H1 (cell line): ENCODE data around the gene GRAMD1C. TPM values are rescaled to one million over a fixed set of nuclear protein-coding genes. Genes with fewer than 3 reads are reported as not detected.

ENCODE experiments used
- CTCF ChIA-PET: fragments of 300-600 bp; sonication (Branson Sonifier 250); formaldehyde crosslinking; loops from one replicate; lab custom pipeline; 2021; ENCODE audit not compliant: partially characterized antibody; lab: Charles Lee
- POLR2A ChIA-PET: fragments of 300-600 bp; sonication (Branson Sonifier 250); formaldehyde crosslinking; loops from one replicate; lab custom pipeline; 2021; ENCODE audit warnings: inconsistent platforms; ENCODE audit not compliant: partially characterized antibody; lab: Charles Lee
- DNase-seq, 2 experiments: peaks; one replicate each; pipeline versions ENCODE4 v3.0.0 to v3.0.0-alpha.2; 2010 to 2022; ENCODE audit warnings: low spot score in 2 of 2, low read depth in 1 of 2, mixed read lengths in 1 of 2
- FAIRE-seq: peaks from 2 replicates; lab custom pipeline; 2011; peaks lifted over from hg19 to GRCh38; lab: Jason Lieb, UNC
- H2AFZ ChIP-seq: 2 replicates; pipeline ENCODE4 v1.8.1; 2012; ENCODE audit warnings: low read length, inconsistent platforms
- H2AK5ac ChIP-seq: 2 replicates; pipeline ENCODE4 v1.6.1; 2013; ENCODE audit warnings: low read depth, low read length
- H2BK120ac ChIP-seq: replicated peaks from 2 replicates; pipeline ENCODE3; 2013; ENCODE audit warnings: low read depth, low read length, inconsistent platforms
- H2BK12ac ChIP-seq: 2 replicates; pipeline ENCODE4 v1.6.1; 2013; ENCODE audit warnings: low read depth, low read length
- H2BK15ac ChIP-seq: 2 replicates; pipeline ENCODE4 v1.6.1; 2013; ENCODE audit warnings: low read length
- H2BK20ac ChIP-seq: 2 replicates; pipeline ENCODE4 v1.6.1; 2013; ENCODE audit warnings: low read length
- H2BK5ac ChIP-seq: 2 replicates; pipeline ENCODE4 v1.6.1; 2013; ENCODE audit warnings: low read depth, low read length
- H3K14ac ChIP-seq: 2 replicates; pipeline ENCODE4 v1.6.1; 2013; ENCODE audit warnings: inconsistent platforms; ENCODE audit not compliant: insufficient read length
- H3K18ac ChIP-seq: 2 replicates; pipeline ENCODE4 v1.6.1; 2013; ENCODE audit warnings: low read length; ENCODE audit errors: extremely low read depth
- H3K23ac ChIP-seq: 2 replicates; pipeline ENCODE4 v1.6.1; 2013; ENCODE audit warnings: inconsistent platforms; ENCODE audit not compliant: insufficient read length
- H3K23me2 ChIP-seq: 2 replicates; pipeline ENCODE4 v1.6.1; 2013; ENCODE audit warnings: low read depth, low read length
- H3K27ac ChIP-seq: 2 replicates; pipeline ENCODE4 v1.6.1; 2011; ENCODE audit warnings: low read depth, low read length, inconsistent platforms
- H3K27me3 ChIP-seq, 4 experiments: replicated peaks in 1 of 4; 1 replicate in 1 of 4; 2 replicates in 3 of 4; pipeline versions ENCODE4 v1.6.1 to v1.8.1; 2011 to 2013; ENCODE audit warnings: low read length in 3 of 4, mild to moderate bottlenecking in 3 of 4, inconsistent platforms in 2 of 4, mixed read lengths in 2 of 4, moderate library complexity in 1 of 4; ENCODE audit not compliant: control insufficient read depth in 3 of 4, insufficient read depth in 3 of 4; ENCODE audit errors: extremely low read depth in 1 of 4
- H3K36me3 ChIP-seq, 4 experiments: 2 replicates each; pipeline versions ENCODE4 v1.6.1 to v1.8.1; 2011 to 2013; ENCODE audit warnings: mild to moderate bottlenecking in 4 of 4, low read length in 3 of 4, moderate library complexity in 2 of 4, control low read depth in 1 of 4, inconsistent platforms in 1 of 4; ENCODE audit not compliant: insufficient read depth in 4 of 4, control insufficient read depth in 2 of 4
- H3K4ac ChIP-seq: replicated peaks from 2 replicates; pipeline ENCODE3; 2013; ENCODE audit warnings: low read length, low read depth, mixed read lengths, inconsistent platforms; ENCODE audit not compliant: insufficient read length
- H3K4me1 ChIP-seq, 4 experiments: replicated peaks in 1 of 4; 1 replicate in 1 of 4; 2 replicates in 3 of 4; pipeline versions ENCODE4 v1.6.1 to v1.8.1; 2011 to 2013; ENCODE audit warnings: low read length in 3 of 4, inconsistent platforms in 2 of 4, mixed read lengths in 1 of 4; ENCODE audit not compliant: insufficient read depth in 4 of 4, control insufficient read depth in 3 of 4
- H3K4me2 ChIP-seq, 2 experiments: 2 replicates each; pipeline versions ENCODE4 v1.6.1 to v1.8.1; 2011 to 2013; ENCODE audit warnings: low read depth in 2 of 2, low read length in 2 of 2, control low read depth in 1 of 2, inconsistent platforms in 1 of 2, mild to moderate bottlenecking in 1 of 2; ENCODE audit not compliant: insufficient read depth in 1 of 2
- H3K4me3 ChIP-seq, 4 experiments: fragments of 200-600, 300-600 bp in 1 of 4; sonication (generic), shearing (Covaris generic), sonication (Bioruptor Twin) in 1 of 4; 2 replicates each; pipeline versions ENCODE4 v1.5.1 to v1.8.1; 2011 to 2016; ENCODE audit warnings: low read length in 4 of 4, low read depth in 3 of 4, control low read depth in 2 of 4, inconsistent platforms in 2 of 4, mild to moderate bottlenecking in 2 of 4, mixed read lengths in 1 of 4, moderate library complexity in 1 of 4; ENCODE audit not compliant: insufficient read depth in 2 of 4; ENCODE audit errors: extremely low read depth in 1 of 4
- H3K56ac ChIP-seq: replicated peaks from 2 replicates; pipeline ENCODE3; 2013; ENCODE audit warnings: low read depth, mild to moderate bottlenecking, mixed read lengths, low read length, inconsistent platforms; ENCODE audit not compliant: insufficient read length
- H3K79me1 ChIP-seq: 2 replicates; pipeline ENCODE4 v1.6.1; 2013; ENCODE audit warnings: low read depth, low read length, control low read depth
- H3K79me2 ChIP-seq, 2 experiments: 2 replicates each; pipeline versions ENCODE4 v1.6.1 to v1.8.1; 2012 to 2013; ENCODE audit warnings: low read length in 2 of 2, mild to moderate bottlenecking in 2 of 2, inconsistent platforms in 1 of 2; ENCODE audit not compliant: insufficient read depth in 2 of 2, control insufficient read depth in 1 of 2
- H3K9ac ChIP-seq, 4 experiments: replicated peaks in 1 of 4; 1 replicate in 1 of 4; 2 replicates in 3 of 4; pipeline versions ENCODE4 v1.6.1 to v1.8.1; 2011 to 2013; ENCODE audit warnings: low read depth in 3 of 4, low read length in 3 of 4, control low read depth in 2 of 4, mild to moderate bottlenecking in 2 of 4, moderate library complexity in 2 of 4, inconsistent platforms in 1 of 4; ENCODE audit errors: extremely low read depth in 1 of 4
- H3K9me3 ChIP-seq, 2 experiments: 2 replicates each; pipeline versions ENCODE4 v1.6.1 to v1.8.1; 2012 to 2013; ENCODE audit warnings: mild to moderate bottlenecking in 2 of 2, moderate library complexity in 2 of 2, control low read depth in 1 of 2, inconsistent platforms in 1 of 2, low read depth in 1 of 2, low read length in 1 of 2, mixed read lengths in 1 of 2; ENCODE audit not compliant: insufficient read depth in 2 of 2
- H4K20me1 ChIP-seq, 2 experiments: replicated peaks in 1 of 2; 2 replicates each; pipeline versions ENCODE3 to v1.8.1; 2011 to 2013; ENCODE audit warnings: inconsistent platforms in 2 of 2, low read length in 2 of 2, mild to moderate bottlenecking in 1 of 2; ENCODE audit not compliant: insufficient read depth in 2 of 2, control insufficient read depth in 1 of 2
- H4K5ac ChIP-seq: 2 replicates; pipeline ENCODE4 v1.6.1; 2013; ENCODE audit warnings: low read length, low read depth, mixed read lengths, inconsistent platforms; ENCODE audit not compliant: insufficient read length
- H4K8ac ChIP-seq: 2 replicates; pipeline ENCODE4 v1.8.0; 2013; ENCODE audit warnings: mild to moderate bottlenecking, moderate library complexity, low read length, inconsistent platforms; ENCODE audit not compliant: insufficient read depth; ENCODE audit errors: extremely low read depth
- H4K91ac ChIP-seq: replicated peaks from 2 replicates; pipeline ENCODE3; 2013; ENCODE audit warnings: low read length, mixed read lengths, inconsistent platforms; ENCODE audit not compliant: insufficient read length
- ASH2L ChIP-seq: fragments of 200-600, 300-600 bp; sonication (generic); IDR thresholded peaks from one replicate; pipeline ENCODE4 v1.7.1; 2017; ENCODE audit warnings: low read length
- BACH1 ChIP-seq: IDR thresholded peaks from 2 replicates; pipeline ENCODE4 v1.6.1; 2012; ENCODE audit warnings: low read length, improper control_type of control experiment
- BCL11A ChIP-seq, 2 experiments: IDR thresholded peaks; one replicate each; pipeline ENCODE4 v1.6.1; 2011; ENCODE audit warnings: low read depth in 2 of 2, low read length in 2 of 2, mild to moderate bottlenecking in 2 of 2
- BRCA1 ChIP-seq: IDR thresholded peaks from 2 replicates; pipeline ENCODE4 v1.6.1; 2012; ENCODE audit warnings: low read depth, low read length, improper control_type of control experiment
- CTBP2 ChIP-seq: IDR thresholded peaks from 2 replicates; pipeline ENCODE4 v1.7.0; 2011; ENCODE audit warnings: borderline replicate concordance, mild to moderate bottlenecking, moderate library complexity, mixed read lengths, low read length; ENCODE audit not compliant: insufficient read depth, insufficient read length
- HDAC6 ChIP-seq: IDR thresholded peaks from one replicate; pipeline ENCODE4 v1.7.1; 2012; ENCODE audit warnings: low read depth, mild to moderate bottlenecking, inconsistent platforms, low read length, moderate library complexity
- KDM5A ChIP-seq: fragments of 200-600 bp; IDR thresholded peaks from 2 replicates; pipeline ENCODE4 v1.7.1; 2012; ENCODE audit warnings: mild to moderate bottlenecking, low read length, inconsistent platforms, mixed read lengths
- MAFK ChIP-seq: IDR thresholded peaks from 2 replicates; pipeline ENCODE4 v1.6.1; 2012; ENCODE audit warnings: low read depth, mild to moderate bottlenecking, improper control_type of control experiment, low read length
- POLR2AphosphoS5 ChIP-seq: IDR thresholded peaks from 2 replicates; pipeline ENCODE4 v1.6.1; 2011; ENCODE audit warnings: low read depth, low read length
- TAF1 ChIP-seq: IDR thresholded peaks from 2 replicates; pipeline ENCODE4 v1.6.1; 2011; ENCODE audit warnings: mild to moderate bottlenecking, low read depth, low read length
- TEAD4 ChIP-seq: IDR thresholded peaks from 2 replicates; pipeline ENCODE4 v1.6.1; 2012; ENCODE audit warnings: low read depth, low read length, inconsistent platforms, mixed read lengths
- ZNF274 ChIP-seq: IDR thresholded peaks from 2 replicates; pipeline ENCODE4 v1.7.0; 2012; ENCODE audit warnings: low read length, borderline replicate concordance; ENCODE audit errors: extremely low read depth
- WGBS, 2 experiments: shearing (Covaris generic) in 1 of 2; methylation state at CpG; one replicate each; pipeline versions ENCODE4 v1.1.6 to v1.1.7; 2013 to 2015; ENCODE audit warnings: low lambda C conversion rate in 2 of 2, mixed read lengths in 2 of 2, inconsistent platforms in 1 of 2, low coverage in 1 of 2, missing lambda C conversion rate in 1 of 2; ENCODE audit not compliant: insufficient replicate concordance in 2 of 2, insufficient coverage in 1 of 2, insufficient read length in 1 of 2; ENCODE audit errors: extremely low coverage in 1 of 2, missing lambda C conversion rate in 1 of 2; 5-methylcytosine and 5-hydroxymethylcytosine counted together
- polyA plus RNA-seq, 7 experiments: library from polyadenylated mRNA; depleted of rRNA in 3 of 7; stranded (reverse) in 5 of 7; unstranded in 2 of 7; fragments of >200 nt in 5 of 7; fragments of 200-250 nt in 2 of 7; gene quantifications; 1 replicate in 5 of 7; 2 replicates in 1 of 7; 4 replicates in 1 of 7; pipeline versions ENCODE4 v1.2.1 to v1.2.3, GENCODE V29; 2011 to 2013; ENCODE audit warnings: missing spikeins in 2 of 7, mixed read lengths in 2 of 7
- total RNA-seq: library from RNA; stranded (reverse); fragmentation: NEBNext Ultra II Directional; extraction: Animal tissue kit (Norgen Biotek cat#: 25700); gene quantifications from 2 replicates; pipeline ENCODE4 v1.2.1, GENCODE V29; 2021
- TF ChIP-seq, protein P1 (sequence below), 3 experiments: IDR thresholded peaks; 1 replicate in 2 of 3; 2 replicates in 1 of 3; pipeline versions ENCODE4 v1.5.1 to v1.6.1; 2011; ENCODE audit warnings: low read length in 3 of 3, mild to moderate bottlenecking in 3 of 3, inconsistent platforms in 2 of 3, low read depth in 1 of 3, moderate library complexity in 1 of 3; ENCODE audit not compliant: insufficient read depth in 1 of 3; ENCODE audit errors: control extremely low read depth in 1 of 3

GRAMD1C gene
- total and polyA plus RNA-seq, 2 of the 8 experiments (the other 6 are each of a cell fraction or from before 2014, with no cell fraction given): 0.62 to 2.1 TPM

GRCh38 chr3:113983544-113983943 is 145.0 kb downstream of the GRAMD1C start:
- Histone ChIP-seq H3K4me3 (no peak overlapping the region), H3K27ac (no peak overlapping the region), H4K5ac (no peak overlapping the region), H4K20me1 (no peaks in the 10 kb centered on the region), H3K36me3 (no peaks in the 10 kb centered on the region), H3K56ac (no peak overlapping the region), H2BK15ac (no peak overlapping the region), H3K18ac (no peak overlapping the region), H3K4me1 (0 out of 7 replicates have a peak, but pooled peaks cover 0 to 2% (median 0%) of the 10 kb centered on the region in 4 experiments), H3K79me2 (no peaks in the 10 kb centered on the region), H3K23ac (no peak overlapping the region), H2BK12ac (no peak overlapping the region), H3K23me2 (no peaks in the 10 kb centered on the region), H3K27me3 (no peaks in the 10 kb centered on the region), H2AFZ (no peak overlapping the region), H2BK5ac (no peak overlapping the region), H3K79me1 (no peaks in the 10 kb centered on the region), H2BK120ac (no peak overlapping the region), H4K8ac (no peak overlapping the region; the same call in 1 of the 2 replicates), H2BK20ac (no peak overlapping the region), H3K14ac (no peak overlapping the region), H3K4me2 (no peak overlapping the region), H3K4ac (no peak overlapping the region), H4K91ac (no peak overlapping the region), H2AK5ac (no peak overlapping the region), H3K9ac (no peak overlapping the region), H3K9me3 (no peaks in the 10 kb centered on the region)
- 91% methylated on average over 3 of the region's 3 CpGs; no CpG with 5 or more reads in 1 of the 2 experiments for WGBS, 2 experiments
- DNase-seq: no peak
- ChIA-PET CTCF (interaction anchor here (1.0 to 1.2 kb wide), 2 partner anchors 21 to 568 kb away, joined by 3 read pairs; no protein-coding TSS in a partner anchor), POLR2A (no interaction called here)
- no peak for FAIRE-seq
- TF ChIP-seq ZNF274: no peak
- TF ChIP-seq BCL11A (IDR thresholded peaks at IDR 0.05; ENCODE audit: low read depth in 2 of 2, low read length in 2 of 2): no peak
- no peak for TF ChIP-seq KDM5A
- TF ChIP-seq BACH1: no peak
- TF ChIP-seq BRCA1: no peak
- no peak for TF ChIP-seq TAF1
- TF ChIP-seq HDAC6: no peak
- TF ChIP-seq, protein P1, sequence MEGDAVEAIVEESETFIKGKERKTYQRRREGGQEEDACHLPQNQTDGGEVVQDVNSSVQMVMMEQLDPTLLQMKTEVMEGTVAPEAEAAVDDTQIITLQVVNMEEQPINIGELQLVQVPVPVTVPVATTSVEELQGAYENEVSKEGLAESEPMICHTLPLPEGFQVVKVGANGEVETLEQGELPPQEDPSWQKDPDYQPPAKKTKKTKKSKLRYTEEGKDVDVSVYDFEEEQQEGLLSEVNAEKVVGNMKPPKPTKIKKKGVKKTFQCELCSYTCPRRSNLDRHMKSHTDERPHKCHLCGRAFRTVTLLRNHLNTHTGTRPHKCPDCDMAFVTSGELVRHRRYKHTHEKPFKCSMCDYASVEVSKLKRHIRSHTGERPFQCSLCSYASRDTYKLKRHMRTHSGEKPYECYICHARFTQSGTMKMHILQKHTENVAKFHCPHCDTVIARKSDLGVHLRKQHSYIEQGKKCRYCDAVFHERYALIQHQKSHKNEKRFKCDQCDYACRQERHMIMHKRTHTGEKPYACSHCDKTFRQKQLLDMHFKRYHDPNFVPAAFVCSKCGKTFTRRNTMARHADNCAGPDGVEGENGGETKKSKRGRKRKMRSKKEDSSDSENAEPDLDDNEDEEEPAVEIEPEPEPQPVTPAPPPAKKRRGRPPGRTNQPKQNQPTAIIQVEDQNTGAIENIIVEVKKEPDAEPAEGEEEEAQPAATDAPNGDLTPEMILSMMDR (IDR thresholded peaks at IDR 0.05; ENCODE audit: control extremely low read depth in 1 of 3, insufficient read depth in 1 of 3, low read depth in 1 of 3, low read length in 3 of 3): no peak
- no peak for TF ChIP-seq ASH2L
- no peak for TF ChIP-seq MAFK
- TF ChIP-seq POLR2AphosphoS5: no peak
- TF ChIP-seq CTBP2: no peak
- TF ChIP-seq TEAD4: no peak
